Measurements from ENCODE around the gene TAMM41.
"Not testable (repeated sequence)": the region's sequence is repeated elsewhere in the genome, so short reads cannot be mapped to it uniquely, and the experiment has no call there.

TAMM41 gene

DNA sequence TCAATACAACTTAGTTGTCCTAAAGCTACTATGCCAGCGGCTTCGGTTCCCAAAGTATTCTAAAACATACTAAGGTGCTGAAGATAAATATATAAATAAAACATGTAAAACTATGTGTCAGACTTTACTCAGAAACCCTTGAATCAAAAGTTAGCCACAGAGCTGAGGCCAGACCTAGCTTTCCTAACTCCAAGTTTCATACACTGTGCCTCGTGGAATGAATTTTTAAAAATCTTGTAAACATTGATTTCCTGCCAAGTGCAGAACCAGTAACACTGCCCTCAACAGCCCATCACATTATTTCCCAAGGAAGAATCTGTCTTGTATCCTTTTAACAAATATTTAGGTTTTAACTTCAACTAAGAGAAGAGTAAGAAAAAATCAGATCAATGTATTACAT, 36.4 kb downstream of the TAMM41 start:
- no peak for DNase-seq

DNA sequence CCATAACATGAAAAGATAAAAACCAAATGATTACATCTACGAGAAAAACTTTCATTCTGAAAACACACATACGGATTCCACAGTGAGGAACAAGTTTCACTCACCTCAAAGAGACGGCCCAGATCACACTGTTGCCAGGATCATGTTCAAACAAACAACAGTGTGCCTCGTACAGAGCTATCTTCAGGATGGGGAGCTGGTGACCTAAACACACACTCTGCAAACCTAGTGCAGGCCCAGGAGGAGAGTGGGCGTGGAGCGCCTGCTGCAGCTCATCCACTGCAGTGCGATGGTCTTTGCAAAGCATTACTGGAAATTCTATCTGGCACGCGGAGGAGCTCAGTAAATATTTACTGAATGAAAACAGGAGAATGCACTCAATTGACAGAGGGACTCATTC, 38.5 kb downstream of the TAMM41 start:
- no peak for DNase-seq

DNA sequence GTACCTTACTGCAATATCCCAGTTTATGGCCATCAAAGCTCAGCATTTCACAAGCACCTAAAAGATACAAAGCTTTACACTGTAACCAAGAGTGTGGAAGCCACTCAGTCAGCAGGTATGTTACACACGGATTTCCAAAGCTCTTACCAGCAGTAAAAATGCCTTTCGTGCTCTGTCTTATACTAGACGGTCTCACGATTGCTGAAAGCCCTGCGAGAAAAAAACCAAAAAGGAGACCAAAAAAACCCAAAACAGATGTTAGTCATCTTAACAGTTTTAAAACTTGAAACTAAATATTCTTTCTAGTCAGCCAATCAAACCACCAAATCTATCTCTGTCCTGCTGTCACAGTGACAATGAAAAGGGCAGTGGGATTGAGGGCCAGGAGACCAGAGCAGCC, 39.0 kb downstream of the TAMM41 start:
- no peak for DNase-seq

DNA sequence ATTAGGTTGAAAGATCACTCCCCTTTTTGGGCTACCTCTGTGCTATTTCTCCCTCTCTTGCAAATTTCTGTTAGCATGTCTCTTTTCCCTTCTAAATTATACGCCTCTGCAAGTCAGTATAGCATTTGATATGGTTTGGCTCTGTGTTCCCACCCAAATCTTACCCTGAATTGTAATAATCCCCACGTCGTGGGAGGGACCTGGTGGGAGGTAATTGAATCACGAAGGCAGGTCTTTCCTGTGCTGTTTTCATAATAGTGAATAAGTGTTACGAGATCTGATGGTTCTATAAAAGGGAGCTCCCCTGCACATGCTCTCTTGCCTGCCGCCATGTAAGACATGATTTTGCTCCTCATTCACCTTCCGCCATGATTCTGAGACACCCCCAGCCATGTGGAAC, 41.0 kb downstream of the TAMM41 start:
- no peak for DNase-seq

DNA sequence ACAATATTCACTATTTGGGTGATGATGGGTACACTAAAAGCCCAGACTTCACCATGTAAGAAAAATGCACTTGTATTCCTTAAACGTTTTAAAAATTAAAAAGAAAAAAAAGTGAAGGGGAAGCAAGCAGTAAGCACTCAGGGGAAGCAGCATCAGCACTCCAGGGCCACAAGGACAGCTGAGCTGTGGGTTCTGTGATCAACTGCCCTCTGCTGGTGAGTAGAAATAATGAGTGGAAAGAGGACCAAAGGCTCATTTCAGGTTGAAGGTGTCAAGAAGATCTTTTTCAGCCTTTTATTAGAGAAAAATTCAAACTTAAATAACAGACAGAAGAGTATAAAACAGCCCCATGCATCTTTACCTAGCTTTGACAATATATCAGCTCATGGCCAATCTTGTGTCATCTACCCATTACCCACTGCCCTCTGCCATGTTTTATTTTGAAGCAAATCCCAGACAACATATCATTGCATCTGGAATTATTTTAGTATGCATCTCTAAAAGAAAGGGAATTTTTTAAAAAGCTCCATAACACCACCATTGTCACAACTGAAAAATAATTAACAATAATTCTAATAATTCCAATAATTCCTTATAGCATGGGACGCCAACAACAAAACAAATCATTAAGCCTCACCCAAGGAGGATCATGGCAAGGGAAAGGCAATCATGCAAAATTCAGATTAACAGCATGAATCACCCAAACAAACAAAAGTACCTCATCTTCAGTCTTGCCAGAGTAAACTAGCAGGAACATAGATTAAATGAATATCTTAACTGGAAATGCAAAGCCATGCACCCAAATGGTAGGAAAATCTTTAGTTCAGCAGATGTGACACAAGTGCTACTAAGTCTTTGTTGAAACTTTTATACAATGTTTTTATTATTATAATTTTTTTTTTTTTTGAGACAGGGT, 42.5 kb downstream of the TAMM41 start:
- DNase-seq, result peak; percentile 27 to 54

DNA sequence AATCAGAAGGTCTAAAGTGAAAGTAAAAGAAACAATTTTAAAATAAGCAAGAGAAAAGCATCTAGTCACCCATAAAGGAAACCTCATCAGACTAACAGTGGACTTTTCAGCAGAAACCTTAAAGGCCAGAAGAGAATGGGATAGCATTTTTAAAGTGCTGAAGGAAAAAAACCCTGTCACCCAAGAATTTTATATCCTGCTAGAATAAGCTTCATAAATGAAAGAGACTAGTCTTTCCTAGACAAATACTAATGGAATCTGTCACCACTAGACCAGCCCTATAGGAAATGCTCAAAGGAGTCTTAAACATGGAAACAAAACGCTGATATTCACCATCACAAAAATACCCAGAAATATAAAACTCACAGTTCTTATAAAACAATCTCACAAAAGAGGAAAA, 46.9 kb downstream of the TAMM41 start:
- no peak for DNase-seq

DNA sequence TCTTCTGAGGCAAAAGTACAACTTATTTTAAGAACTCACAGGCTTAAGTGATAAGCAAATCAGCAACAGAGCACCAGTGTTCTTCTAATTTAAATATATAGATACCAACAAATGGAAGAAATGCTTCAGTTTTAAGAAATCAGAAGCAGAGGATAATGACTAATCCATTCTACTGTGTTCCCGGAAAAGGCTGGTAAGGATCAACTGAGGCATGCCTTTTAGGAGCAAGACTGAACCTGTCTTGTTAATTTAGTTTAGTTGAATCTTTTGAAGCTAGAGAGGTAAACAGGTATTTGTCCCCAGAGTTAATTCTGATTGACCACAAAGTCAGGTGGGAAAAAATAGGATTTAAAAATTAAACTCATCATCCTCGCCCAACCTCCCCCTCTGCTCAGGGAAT, 51.8 kb downstream of the TAMM41 start:
- no peak for DNase-seq

DNA sequence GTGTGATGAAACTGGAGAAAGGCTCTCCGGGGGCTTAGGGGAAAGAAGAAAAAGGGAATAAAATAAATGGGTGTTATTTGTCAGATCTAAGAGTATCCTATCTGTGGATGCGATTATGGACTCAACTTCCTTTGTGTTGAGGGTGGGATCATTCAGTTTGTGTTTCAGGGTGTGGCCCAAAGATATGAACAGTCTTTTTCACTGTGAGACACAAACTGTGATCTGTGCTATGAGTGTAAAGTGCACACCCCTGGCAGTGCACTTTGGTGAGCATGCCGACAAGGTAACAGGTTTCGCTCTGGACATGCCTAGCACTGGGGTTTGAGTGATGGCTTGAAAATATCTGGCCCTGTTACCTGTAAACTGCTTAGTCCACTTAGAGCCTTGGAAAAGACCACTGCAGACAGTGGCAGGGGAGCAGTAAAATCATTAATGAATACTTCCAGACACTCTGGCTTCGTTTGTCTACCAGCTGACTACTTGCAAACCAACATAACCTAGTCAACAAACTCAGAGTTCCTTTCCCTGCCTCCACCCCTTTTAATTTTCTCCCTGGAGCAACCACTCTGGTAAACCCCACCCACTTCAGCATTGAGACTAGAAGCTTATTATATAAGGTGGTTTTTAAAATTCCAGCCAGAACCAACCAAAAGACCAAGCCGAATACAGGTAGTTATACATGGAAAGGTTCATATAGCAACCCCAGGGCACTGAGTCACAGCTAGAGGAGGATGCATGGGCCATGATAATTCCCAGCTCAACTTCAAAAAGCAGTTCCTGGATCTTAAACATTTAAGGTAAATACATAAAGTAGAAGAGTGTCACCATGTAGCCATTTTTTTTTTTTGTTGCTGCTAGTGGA, 55.1 kb downstream of the TAMM41 start:
- DNase-seq, result no peak

DNA sequence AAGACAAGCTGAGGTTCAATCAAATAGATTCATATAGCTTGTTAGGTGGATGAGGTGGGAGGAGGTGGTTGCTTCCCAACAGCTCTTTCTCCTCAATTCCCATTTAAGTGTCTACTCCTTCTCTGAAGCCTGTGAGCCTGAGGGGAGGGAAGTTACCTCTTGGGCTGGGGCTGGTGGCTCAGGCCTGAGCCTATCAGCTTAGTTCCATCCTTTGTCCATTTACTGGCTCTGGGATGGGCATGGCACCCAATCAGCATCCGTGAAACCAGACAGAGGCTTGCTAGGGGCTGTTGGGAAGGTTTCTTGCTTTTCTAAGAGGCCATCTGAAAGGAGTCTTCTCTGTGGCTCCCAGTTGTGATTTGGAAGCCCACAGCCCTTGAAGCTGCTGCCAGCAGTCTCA, 57.3 kb downstream of the TAMM41 start:
- no peak for DNase-seq

DNA sequence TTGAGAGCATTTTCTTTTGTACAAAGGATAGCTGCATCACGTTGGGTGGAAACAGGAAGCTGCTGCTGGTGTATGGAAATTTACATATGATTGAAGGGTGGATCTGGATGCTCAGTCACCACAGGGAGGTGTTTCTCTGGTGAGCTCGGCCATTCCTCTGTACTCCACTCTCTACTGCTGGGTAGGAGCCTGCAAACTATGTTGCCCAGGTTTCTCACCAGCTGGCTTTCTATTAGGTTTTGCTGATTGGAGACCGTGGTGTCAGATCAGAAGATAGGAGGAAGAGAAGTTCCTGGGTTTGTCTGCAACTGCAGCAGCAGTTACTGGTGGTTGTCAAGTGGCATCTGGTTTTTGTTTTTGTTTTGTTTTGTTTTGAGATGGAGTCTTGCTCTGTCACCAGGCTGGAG, 61.7 kb downstream of the TAMM41 start:
- peak in 1 of 2 experiments; percentile 25 for DNase-seq

DNA sequence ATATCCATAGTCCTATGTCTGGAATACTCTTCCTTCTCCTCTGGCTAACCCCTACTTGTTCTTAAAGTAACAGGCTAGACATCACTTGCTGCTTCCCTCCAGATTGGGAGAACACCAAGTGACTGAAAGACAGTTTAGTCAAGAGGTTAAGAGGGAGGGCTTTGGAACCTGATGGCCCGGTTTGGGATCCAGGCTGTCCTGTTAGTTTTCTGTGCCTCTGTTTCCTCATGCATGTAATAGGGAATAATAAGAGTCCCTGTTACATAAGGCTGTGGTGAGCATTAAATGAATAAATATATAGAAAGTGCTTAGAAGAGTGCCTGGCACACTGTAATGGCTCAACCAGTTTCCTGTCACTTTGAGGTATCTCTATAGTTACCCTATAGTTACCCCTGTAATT, 66.3 kb downstream of the TAMM41 start:
- no peak for DNase-seq

DNA sequence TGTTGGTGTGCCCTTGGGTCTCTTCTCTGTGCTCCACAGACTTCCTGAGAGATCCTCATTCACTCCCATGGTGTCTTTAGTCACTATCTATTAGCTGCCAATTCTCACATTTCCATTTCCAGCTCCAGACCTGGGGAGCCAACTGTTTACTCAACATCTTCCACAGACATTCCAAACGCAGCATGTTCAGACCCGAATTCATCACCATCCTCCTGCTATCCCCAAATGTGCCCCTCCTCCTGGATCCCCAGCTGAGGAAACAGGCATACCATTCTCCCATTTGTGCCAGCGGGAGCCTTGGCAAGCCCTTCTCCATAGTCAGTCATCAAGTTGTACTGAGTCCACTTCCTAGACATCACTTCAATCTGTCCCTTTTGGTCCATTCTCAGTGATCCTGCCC, 67.1 kb downstream of the TAMM41 start:
- no peak for DNase-seq

DNA sequence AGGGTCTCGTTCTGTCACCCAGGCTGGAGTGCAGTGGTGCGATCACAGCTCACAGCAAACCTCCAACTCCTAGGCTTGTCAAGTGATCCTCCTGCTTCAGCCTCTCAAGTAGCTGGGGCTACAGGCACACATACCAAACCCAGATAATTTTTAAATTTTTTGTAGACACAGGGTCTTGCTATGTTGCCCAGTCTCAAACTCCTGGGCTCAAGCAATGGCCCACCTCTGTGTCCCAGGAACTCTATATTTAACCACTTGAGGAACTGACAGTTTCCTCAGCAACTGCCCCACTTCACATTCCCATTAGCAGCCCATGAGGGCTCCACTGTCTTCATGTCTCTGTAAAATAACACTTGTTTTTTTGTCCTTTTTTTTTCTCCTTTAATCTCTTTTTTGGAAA, 68.4 kb downstream of the TAMM41 start:
- DNase-seq, result no peak

DNA sequence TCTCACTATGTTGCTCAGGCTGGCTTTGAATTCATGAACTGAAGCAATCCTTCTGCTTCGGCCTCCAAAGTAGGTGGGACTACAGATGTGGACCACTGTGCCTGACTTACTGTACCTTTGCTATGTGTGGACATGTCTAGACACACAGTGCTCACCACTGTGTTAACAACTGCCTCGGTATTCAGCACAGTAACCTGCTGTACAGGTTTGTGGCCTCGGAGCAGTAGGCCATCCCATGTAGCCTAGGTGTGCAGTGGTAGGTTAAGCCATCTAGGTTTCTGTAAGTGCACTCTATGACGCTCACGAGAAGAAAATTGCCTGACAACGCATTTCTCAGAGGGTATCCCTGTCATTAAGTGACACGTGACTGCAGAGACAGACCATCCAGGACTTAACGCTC, 70.3 kb downstream of the TAMM41 start:
- DNase-seq, result no peak

DNA sequence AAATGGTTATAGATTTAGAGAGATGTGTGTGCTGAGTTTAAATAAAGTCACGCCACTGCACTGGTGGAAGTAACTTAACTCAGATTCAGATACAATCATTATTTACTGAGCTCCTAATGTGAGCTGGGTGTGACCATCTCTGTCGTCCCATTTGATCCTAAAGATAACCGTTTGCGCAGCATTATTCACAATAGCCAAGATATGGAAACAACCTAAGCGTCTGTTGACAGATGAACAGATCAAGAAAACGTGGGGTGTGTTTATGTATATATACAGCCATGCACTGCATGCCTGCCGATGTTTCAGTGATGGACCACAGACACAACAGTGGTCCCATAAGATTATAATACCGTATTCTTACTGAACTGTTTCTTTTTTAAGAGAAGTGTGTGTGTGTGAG, 71.2 kb downstream of the TAMM41 start:
- no peak for DNase-seq

DNA sequence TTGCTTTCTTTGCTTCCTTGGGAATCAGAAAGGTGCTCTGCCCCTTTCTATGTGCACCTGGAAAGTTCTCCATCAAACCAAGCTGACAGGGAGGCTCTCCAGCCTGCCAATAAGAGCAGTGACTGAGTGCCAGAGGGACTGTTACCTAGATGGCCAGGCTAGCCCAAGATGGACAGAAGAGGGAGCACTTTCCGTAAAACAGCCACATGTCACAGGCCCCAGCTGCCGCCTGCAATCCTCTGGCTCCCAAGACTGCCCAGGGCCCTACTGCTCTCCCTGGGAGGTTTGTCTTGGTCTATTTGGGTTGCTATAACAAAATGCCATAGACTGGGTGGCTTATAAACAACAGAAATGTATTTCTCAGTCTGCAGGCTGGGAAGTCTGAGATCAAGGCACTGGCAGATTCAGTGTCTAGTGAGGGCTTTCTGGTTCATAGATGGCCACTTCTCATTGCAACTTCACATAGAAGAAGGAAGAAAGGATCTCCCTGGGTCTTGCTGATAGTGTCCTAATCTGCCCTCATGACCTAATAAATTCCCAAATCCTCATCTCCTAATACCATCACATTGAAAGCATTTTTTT, 72.3 kb downstream of the TAMM41 start:
- DNase-seq, result peak in 1 of 2 experiments; percentile 70

DNA sequence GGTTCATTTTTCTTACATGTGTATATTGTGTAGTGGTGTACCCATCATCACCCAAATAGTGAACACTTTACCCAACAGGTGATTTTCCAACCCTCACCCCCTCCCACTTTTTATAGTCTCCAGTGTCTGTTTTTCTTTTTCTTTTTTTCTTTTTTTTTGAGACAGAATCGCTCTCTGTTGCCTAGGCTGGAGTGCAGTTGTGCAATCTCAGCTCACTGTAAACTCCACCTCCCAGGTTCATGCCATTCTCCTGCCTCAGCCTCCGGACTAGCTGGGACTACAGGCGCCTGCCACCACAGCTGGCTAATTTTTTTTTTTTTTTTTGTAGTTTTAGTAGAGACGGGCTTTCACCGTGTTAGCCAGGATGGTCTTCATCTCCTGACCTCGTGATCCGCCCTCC, 74.8 kb downstream of the TAMM41 start:
- not testable (repeated sequence) for DNase-seq

DNA sequence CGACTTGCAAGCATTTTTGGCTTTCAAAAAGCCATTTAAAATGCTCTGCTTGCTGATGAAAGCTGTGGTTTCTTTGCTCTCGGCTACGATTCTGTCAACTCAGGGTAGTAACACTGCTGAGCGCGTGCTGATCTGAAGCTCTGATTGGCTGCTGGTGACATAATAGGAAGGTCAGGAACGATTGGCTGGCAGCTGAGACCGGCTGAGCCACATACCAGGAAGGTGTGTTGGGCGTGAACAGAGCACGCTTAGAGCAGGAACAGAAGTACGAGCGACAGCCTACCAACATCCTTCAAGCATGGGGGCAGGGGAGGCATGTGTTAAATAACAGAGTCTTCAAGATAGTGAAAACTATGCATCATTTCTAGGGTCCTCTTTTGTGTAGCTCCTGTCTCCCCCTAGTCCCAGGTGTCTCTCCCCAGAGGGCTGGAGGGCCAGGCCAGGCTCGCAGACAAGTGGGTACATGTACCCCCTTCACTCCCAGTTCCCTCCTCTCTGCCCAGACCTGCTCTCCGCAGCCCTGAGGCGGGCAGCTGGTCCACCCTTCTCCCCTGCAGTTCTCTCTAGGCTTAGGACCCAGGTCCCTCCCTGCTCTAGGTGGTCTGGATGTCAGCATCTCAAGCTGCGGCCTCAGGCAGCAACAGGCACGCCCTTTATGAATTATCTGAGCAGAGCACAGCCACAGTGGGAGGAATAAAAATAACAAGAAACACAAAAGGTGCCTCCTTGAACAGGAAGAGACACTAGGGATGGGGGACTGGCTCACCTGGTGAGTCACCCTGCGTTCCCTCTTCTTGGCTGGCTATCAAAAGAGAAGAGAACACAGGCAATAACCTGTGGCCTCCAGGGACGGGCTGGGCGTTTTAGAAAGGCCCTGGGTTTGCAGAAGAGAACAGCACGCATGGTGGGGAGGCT, 76.0 kb downstream of the TAMM41 start:
- peak; percentile 84 to 90 for DNase-seq

DNA sequence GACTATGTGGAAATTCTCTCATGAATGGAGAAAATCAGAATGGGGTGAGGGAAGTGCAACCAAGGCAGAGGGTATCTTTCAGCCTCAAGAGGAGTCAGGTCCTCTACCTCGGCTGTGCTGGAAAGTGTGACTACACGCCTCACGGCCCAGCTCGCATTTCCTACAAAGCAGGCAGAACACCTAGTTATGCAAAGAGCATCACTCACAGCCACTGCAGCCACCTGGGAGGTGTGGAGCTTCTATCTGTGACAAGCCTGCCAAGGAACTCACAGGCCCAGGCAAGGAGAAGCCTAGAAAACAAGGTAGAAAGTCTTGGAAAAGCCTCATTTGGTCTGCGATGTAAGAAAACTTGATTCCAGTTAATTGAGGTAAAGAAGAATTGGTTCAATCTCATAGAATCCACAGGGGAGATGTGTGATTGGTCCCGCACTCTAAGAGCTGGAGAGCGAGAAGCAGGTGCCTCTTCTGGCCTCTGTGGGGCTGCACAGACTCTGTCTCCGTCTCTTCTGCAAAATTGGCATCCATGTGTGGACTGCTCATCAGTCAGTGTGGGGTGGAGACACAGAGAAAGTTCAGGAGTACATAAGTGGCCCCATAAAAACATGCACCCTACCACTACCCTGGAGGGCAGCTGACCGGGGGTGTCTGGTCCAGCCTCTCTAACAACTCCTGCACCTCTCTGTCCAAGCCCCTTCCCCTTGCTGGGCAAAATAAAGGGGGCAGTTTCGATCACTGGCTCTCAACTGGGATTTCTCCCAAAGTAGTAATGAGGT, 76.8 kb downstream of the TAMM41 start:
- peak; percentile 29 to 34 for DNase-seq

DNA sequence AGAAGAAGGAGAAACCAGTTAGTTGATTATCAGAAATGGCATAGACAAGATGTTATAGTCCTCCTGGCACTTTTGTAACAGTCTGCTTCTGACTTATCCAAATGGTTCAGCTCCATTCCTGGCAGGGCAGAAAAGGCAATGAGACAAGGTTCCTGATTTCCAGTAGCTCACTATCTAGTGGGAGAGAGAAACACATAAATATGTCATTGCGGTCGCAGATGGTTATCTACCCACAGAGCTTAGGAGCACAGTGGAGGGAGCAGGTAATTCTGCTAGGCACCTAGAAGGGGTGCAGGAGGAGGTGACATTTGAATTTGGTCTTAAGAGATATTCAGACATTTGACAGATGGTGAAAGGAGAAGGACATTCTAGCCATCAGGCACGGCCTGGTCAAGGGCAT, 78.1 kb downstream of the TAMM41 start:
- DNase-seq, result no peak

DNA sequence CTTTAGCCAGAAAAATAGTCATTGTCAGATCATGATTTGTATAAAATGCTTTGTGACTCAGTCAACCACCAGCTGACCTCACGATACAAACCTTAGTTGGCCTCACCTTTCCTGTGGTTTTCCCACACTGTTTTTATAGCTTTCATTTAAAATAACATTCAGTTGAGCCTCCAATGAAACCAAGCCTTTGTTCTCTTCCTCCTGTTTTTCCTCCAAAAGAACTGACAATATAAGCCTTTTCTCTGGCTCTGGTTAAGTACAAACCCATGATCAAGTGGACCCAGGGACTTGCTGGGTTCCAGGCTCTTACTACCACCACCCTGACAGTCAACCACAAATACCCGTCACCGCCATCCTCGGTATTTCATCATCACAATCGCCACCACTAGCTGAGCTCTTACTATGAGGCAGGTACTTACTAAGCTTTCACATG, 81.7 kb downstream of the TAMM41 start:
- no peak for DNase-seq

DNA sequence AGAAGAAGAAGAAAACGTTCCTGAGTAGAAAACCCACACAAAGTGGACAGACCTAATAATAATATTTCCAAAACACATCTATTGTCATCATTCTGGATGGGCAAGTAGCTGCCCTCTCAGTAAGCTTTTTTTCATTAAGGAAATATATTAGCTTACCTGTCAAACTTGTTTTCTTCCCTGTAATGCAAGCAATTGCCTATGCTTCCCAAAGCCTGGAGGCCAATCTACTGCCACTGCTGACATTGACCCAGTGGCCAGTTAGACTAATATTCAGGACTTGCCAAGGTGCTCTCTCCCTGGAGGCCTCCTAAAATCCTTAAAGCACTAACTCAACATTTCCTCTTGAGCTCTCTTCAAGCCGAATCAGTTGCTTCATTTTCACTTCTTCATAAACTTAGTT, 86.7 kb downstream of the TAMM41 start:
- no peak for DNase-seq
